SW 1271 (cell line): Measurements from ENCODE around the gene MBOAT2.
"Not testable (repeated sequence)": the region's sequence is repeated elsewhere in the genome, so short reads cannot be mapped to it uniquely, and the experiment has no call there.

ENCODE experiments used
- DNase-seq, 2 experiments: peaks; one replicate each; lab custom pipeline; 2025; lab: John Stamatoyannopoulos, UW

The MBOAT2 gene, protein sequence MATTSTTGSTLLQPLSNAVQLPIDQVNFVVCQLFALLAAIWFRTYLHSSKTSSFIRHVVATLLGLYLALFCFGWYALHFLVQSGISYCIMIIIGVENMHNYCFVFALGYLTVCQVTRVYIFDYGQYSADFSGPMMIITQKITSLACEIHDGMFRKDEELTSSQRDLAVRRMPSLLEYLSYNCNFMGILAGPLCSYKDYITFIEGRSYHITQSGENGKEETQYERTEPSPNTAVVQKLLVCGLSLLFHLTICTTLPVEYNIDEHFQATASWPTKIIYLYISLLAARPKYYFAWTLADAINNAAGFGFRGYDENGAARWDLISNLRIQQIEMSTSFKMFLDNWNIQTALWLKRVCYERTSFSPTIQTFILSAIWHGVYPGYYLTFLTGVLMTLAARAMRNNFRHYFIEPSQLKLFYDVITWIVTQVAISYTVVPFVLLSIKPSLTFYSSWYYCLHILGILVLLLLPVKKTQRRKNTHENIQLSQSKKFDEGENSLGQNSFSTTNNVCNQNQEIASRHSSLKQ

DNA sequence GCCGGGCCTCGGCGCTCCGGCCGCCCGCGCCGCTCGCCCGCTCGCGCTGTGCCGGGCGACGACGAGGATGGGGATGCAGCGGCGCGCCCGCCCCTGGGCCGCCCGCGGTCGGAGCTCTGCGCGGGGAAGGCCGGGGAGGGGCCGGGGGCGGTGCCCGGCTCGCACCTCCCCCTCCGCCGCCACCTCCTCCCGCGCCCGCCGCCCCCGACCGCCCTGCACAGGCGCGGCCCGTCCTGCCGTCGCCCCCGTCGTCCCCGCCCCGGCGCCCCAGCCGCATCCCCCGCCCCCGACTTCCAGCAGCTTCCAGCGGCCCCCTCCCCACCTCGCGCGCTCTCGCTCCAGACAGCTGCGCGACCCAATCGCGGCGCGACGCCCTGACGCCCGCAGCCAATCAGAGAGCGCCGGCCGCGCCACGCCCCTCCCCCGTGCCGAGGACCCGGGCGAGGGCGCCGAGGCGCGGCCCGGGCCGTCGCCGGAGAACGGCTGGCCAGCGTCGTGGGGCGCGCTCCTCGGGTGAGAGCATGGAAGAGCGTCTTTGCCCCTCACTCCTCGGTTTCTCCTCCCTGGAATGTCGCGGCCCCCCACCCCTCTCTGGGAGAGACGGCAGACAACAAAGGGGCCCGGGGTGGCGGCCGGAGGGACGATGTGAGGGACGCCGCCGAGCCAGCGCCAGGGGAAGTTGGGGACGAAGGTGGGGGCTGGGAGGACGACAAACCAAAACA lies at the start of gene MBOAT2:
TSS of gene MBOAT2 (minus strand) at position 69 of the 722 bp plus-strand sequence. CDS start 70 bp downstream, outside the sequence.
- DNase-seq: peak; percentile 73 to 84

DNA sequence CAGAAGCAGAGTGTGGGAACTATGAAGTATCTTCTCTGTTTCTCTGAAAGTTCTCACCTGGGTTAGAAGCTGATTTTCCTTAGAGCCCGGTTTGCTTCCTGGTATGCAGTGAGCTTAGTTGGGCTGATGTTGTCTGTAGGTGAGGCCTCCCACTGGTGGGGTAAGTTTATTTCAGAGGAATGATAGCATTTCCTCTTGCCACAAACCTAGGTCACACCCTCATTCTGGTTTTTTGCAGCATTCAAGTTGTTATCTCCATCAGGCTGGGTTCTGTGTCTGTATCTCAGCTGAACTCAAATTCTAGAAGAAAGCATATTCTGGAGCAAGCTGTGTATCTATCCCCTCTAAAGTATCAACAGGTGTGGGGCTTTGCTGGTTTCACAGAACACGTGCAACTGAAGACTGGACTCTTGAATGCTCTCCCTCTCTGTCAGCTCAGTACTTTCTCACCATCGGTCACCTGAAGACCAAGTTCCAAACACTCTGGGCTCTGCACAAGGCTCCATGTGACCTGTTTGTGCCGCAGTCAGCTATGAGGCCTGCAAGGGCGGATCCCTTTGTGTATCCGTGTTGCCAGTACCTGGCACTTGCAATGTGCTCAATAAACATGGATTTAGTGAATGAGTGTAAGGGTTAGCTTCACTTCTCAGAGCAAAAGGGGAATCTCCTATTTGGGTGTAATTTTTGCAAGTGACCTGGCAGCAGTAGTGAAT lies 49.5 kb upstream of the MBOAT2 start:
- no peak for DNase-seq

DNA sequence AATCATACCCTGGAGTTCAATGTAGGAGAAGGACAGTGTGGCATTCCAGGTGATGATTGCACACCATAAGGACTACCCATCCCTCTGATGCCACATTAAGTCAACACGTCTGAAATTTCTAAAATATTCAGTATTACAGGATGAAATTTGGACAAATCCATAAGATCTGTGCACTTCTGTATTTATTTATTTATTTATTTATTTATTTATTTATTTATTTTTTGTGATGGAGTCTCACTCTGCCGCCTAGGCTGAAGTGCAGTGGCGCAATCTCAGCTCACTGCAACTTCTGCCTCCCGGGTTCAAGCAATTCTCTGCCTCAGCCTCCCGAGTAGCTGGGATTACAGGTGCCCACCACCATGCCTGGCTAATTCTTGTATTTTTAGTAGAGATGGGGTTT lies 48.0 kb upstream of the MBOAT2 start:
- DNase-seq: not testable (repeated sequence)

DNA sequence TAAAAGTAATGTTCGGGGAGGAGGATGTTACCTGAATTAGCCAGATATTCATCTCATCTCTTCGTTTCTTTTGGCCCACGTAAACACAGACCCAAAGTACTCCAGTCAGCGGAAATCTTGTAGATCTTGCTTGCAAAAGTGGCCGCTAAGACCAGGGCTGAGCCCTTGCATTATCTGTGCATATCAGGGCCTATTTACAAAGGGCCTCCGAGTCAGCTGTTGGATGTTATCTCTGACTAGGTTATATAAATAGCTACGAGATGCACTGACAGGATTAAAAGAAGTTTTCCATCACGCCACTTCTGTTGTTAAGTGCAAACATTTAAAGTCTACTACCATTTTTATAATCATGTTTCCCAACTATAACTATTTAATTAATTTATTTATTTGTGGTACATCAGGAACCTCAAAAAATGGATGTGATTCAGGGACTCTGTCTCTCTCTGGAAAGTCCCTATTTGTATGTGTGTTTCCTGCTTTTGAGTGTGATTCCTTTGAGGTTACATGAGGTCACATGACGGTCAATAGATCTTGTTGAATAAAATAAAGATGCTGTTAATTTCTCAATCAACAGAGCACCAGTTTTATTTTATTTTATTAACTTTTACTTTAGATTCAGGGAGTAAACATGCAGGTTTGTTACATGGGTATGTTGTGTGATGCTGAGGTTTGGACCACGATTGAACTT lies 46.8 kb upstream of the MBOAT2 start:
- DNase-seq: no peak

DNA sequence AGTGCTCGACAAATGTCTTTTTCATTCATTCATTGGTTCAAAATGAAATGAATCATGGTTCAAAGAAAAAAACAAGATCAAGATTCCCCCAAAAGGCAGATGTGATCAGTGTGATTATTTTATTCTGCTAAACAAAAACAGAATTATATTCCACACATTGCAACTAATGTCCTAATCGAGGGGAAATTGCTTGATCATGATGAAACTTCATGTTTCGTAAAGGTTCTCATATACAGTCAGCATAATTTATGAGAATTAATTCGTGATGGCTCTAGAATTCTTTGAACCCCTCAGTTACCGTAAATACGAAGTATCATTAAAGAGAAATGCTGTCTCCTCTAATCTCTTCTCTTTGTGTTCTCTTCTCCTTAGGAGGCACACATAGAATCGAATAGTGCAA lies 42.1 kb upstream of the MBOAT2 start:
- DNase-seq: no peak

DNA sequence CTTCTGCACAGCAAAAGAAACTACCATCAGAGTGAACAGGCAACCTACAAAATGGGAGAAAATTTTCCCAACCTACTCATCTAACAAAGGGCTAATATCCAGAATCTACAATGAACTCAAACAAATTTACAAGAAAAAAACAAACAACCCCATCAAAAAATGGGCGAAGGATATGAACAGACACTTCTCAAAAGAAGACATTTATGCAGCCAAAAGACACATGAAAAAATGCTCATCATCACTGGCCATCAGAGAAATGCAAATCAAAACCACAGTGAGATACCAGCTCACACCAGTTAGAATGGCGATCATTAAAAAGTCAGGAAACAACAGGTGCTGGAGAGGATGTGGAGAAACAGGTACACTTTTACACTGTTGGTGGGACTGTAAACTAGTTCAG lies 40.0 kb upstream of the MBOAT2 start:
- DNase-seq: not testable (repeated sequence)

DNA sequence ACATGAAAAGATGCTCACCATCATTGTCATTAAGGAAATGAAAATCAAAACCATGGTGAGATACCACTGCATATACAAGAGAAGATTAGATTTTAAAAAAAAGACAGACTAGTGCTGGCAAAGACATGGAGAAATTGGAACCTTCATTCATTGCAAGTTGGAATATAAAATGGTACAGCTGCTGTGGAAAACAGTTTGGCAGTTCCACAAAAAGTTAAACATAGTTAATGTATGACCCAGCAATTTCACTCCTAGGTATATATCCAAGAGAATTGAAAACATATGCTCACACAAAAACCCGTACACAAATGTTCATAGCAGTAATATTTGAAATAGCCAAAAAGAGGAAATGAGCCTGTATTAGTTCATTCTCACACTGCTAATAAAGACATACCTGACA lies 33.7 kb upstream of the MBOAT2 start:
- no peak for DNase-seq

DNA sequence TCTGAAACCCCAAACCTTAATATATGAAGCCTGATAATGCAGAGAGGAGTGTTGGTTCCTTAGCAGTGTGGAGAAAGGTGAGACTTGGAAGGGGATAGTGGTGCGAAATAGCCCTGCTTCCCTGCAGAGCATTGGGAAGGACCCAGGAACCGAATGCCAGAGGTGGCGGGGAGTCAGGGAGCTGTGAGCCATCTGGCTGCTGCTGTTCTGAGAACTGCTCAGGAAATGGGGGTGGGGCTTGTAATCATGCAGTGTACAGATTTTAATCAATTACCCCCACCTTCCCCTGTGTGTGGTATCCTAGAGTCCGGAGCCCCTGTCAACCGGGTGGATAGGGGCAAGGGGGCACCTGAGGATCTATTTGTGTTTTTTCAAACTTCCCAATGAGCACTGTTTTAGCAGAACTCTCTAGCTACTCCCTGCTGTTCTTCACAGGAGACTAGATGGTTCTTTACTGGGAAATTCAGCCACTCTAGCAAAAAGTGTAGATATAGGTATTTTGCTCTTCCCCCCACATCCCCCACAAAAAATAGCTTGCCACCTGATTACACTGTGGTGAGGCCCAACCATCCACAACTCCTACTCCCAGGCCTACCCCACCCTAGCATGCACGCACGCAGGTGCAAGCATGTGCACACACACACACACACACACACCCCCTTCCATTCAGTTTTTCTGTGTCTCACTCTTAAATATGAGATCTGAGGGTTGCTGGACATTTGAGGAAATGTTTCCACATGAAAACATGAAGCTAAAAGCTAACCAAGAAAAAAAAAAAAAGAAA lies 30.1 kb upstream of the MBOAT2 start:
- no peak for DNase-seq

DNA sequence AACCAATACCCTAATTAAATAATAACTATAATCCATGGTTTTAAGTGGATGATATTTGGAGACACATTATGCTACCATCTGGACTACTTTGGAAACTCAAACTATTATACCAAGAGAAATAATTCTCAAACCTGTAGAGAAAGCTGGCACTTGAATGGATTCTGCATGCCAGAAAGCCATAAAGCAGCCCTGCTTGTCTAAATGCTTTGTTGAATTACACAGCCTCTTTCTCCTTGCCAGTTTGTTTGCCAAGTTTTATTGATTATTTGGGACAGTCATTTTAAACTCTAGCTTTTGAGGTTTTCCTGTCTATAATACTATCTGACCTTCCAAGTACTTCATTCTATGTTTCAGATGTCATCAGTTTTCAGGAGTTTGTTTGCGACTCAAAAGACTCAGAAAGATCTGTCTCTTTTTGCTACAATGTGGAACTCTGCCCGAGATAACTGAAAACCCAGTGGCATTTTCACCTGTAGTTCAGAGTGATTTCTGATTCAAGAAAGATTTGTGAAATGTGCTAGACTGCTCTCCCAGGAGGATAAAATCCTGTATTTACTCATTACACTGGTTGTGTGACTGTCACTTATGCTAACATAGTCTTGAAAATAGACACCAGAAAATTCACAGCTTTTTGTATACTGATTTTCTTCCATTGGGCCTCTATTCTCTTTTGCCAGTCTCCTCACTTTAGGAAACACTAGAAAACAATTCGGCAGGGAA lies 29.2 kb upstream of the MBOAT2 start:
- DNase-seq: no peak

DNA sequence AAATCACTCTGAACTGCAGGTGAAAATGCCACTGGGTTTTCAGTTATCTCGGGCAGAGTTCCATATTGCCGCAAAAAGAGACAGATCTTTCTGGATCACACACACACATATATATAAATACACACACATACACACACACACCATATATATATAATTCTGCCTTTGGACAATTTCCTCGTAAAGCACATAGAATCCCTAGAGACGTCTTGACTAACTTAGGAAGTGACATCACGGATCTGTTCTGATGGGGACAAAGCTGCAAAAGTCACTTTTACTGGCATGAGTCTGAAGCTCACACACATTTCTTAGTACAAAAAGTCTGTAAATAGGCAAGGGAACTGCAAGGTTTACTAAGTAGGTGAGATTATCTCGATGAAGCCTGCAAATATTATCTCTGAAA lies 28.6 kb upstream of the MBOAT2 start:
- DNase-seq: no peak

DNA sequence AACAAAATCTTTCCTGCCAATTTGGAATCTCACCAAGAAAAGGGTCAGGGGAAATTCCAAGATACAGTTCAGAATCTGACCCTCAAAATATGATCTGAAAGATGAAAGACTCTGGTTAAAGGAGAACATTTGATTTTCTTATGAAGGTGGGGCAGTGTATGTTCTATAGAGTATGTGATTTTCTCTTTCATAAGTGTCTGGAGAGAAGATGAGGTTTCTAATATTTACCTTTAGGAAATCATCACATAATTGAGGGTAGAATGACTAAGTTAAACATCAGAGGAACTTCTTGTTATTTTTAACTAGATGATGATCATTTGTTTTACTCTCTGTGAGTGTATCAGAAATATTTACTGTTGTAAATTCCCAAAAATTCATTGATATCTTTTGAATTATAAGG lies 27.8 kb upstream of the MBOAT2 start:
- no peak for DNase-seq

DNA sequence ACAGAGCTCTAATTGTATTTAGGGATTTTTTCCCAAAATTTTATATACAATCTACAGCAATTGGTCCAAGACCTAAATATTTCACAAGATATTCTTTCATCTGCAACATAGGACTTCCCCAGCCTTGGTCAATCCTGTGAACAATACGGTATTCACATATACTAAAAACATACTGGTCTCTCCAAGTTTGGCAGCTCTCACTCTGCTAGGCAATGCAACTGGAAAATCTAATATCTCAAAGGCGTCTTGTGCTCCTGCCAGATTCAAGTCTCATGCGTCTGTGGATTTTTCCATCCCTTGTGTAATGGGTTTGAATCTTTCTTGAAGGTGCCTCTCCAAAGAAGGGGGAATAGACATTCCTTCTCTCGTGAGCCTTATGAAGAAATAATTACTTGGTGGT lies 27.4 kb upstream of the MBOAT2 start:
- no peak for DNase-seq

DNA sequence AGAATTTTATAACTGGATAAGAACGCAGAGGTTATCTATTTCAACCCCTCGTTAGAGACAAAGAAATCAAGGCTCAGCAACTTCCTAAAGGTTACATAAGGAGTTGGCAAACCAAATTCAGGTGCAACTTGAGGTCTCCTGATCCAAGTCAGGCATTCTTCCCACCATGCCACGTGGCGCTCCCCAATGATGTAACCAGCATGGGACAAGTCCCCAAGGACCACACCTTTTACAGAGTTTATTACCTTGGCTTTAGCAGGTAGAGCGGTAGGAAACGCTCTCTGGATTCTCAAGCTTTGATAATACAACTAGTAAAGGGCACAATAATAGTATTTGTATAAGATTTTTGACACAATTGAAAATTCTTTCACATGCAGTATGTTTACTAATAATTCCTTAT lies 26.7 kb upstream of the MBOAT2 start:
- DNase-seq: no peak

DNA sequence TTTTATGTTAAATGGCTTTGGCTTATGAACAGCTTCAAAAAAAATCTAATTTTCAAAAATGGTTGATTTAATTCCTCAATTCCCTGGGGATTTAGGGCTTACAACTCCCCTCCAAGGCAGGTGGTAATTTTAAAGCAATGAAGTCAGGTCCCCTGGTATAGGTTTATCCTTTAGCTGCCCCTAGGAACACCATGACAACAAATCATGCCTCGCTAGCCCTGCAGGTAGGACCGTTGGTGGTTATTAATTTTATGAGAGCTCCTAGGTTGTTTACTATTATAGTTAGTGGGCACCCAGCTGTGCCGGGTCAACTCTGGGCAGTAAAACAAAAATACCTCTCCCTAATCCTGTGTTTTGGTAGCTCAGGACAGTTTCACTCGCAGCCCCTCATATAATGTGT lies 26.2 kb upstream of the MBOAT2 start:
- no peak for DNase-seq

DNA sequence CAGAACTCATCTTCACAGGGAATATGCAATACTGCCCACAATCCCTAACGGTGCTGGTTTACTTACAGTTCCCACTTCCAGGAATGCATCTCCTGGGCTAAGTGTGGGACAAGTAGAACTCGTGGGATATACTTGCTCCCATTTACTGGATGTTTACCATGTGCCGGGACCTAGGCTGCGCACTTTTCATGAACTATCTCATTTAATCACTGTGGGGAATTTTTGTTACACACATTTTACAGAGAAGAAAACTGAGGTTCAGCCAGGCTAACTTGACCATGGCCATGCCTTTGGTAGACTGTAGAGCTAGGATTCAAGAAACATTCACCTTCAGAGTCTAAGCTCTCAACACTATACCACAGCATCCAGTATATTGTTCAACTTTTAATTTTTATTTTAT lies 24.4 kb upstream of the MBOAT2 start:
- no peak for DNase-seq

DNA sequence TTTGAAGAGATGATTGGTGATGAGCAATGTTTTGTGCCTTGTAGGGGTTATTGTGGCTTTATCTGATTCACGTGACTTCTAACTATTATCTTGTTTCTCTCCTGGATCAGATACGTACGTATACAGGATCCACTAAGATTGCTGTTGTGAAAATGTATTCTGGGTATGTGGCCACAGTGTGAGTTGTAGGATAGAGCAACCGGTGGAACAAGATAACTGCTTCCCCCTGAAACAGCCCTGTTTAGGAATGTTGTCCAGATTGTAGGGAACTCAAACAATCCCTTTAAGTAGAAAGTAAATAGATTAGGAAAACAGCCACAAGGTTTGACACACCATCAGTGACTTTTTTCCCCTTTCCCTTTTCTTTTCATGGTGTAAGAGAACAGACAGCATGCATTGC lies 22.3 kb upstream of the MBOAT2 start:
- DNase-seq: no peak

DNA sequence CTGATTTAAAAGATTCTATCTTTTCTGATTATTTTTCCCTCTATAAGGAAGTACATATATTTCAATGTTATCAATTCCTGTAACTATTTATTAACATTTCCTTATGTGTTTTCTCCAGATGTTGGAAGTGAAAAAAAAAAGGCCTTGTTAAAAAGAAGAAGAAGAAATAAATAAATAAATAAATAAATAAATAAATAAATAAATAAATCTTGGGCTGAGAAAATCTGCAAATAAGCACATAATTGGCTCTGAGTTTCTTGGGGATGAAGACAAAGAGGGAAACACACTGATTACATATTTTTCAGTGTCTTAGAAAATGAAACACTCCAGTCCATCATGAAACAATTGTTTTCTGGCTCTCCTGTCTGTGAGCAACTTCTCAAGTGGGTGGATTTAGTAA lies 21.1 kb upstream of the MBOAT2 start:
- no peak for DNase-seq

DNA sequence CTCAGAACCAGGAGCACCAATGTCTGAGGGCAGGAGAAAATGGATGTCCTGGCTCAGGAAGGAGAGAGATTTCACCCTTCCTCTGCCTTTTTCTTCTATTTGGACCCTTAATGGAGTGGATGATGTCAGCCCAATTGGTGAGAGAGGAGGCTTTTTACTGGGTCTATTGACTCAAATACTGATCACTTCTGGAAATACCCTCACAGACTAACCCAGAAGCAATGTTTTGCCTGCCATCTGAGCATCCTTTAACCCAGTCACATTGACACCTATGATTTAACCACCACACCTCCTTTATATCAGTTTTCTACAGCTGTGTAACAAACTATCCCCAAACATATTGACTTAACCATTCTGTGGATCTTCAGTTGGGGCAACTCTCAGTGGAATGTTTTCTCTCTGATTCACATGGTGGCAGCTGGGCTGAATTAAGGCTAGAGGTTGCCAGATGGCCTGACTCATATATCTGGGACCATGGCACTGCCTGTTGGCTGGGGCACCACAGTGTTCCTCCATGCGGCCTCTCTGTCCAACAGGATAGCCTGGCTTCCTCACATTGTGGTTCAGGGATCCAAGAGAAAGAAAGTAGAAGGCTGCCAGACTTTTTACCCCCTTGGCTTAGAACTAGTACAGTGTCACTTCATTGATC lies 18.2 kb upstream of the MBOAT2 start:
- no peak for DNase-seq

DNA sequence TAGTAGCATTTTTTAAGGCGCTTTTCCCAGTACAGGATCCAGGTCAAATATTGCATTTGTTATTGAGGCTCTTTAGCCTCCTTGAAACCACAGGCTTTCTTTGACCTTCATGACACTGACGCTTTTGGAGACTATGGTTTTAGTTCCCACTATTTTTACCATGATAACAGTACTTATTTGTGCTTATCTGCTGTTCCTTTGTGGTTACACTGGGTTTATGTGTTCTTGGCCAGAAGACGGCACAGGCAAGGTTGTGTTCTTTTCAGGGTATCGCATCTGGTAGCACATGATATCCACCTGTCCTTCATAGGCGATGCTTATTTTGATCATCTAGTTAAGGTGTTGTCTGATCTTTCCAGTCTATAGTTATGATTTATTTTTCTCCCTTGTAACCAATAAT lies 16.8 kb upstream of the MBOAT2 start:
- no peak for DNase-seq

DNA sequence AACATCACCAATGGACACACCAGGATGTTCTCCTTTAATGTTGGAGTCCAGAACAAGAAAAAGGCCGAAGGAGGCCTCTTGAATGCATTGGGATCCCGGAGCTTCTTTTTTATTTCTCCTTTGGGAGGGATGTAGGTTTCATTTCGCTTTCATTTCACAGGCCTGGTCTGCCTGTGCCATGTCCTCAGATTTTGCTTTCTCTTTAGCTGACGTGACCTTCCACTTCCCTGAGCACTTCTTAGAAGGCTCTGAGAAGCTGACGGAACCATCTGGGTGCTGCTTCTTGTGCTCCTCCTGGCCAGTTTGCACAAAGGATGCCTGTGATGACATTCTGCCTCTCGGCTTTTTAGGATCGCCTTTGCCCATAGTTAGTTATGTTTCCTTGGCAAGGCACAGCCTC lies 15.1 kb upstream of the MBOAT2 start:
- no peak for DNase-seq
